Heart right ventricle (tissue), 16 donors: ENCODE results near the gene ARL15. TPM values are rescaled to one million over a fixed set of nuclear protein-coding genes. Genes with fewer than 3 reads are reported as not detected.

Experiments used
- ATAC-seq, 8 donors: fragments of 200-7000 bp; cut with Tn5 transposase; one replicate each; pipeline ENCODE4 v1.9.1; 2020; ENCODE audit warnings: mild to moderate bottlenecking in 8 of 8, moderate library complexity in 8 of 8, moderate number of reproducible peaks in 1 of 8
- DNase-seq, 2 donors: peaks; one replicate each; pipeline ENCODE4 v3.0.0-alpha.2; 2020
- H3K27ac ChIP-seq, 10 donors: fragments of 200-600 bp; sonication (generic) in 2 of 10; one replicate each; pipeline versions ENCODE4 v1.5.0 to v1.8.0; 2020 to 2022; ENCODE audit warnings: mild to moderate bottlenecking in 3 of 10
- H3K27me3 ChIP-seq, 7 donors: fragments of 200-600 bp; one replicate each; pipeline ENCODE4 v1.8.0; 2021 to 2022; ENCODE audit warnings: mild to moderate bottlenecking in 2 of 7
- H3K36me3 ChIP-seq, 9 donors: fragments of 200-600 bp; sonication (generic) in 1 of 9; one replicate each; pipeline versions ENCODE4 v1.5.0 to v1.8.0; 2020 to 2022; ENCODE audit warnings: mild to moderate bottlenecking in 2 of 9
- H3K4me1 ChIP-seq, 9 donors: fragments of 200-600 bp; sonication (generic) in 1 of 9; one replicate each; pipeline versions ENCODE4 v1.5.0 to v1.8.0; 2020 to 2022; ENCODE audit warnings: mild to moderate bottlenecking in 4 of 9
- H3K4me3 ChIP-seq, 10 donors: fragments of 200-600 bp; sonication (generic) in 2 of 10; one replicate each; pipeline versions ENCODE4 v1.5.0 to v1.8.0; 2020 to 2022; ENCODE audit warnings: mild to moderate bottlenecking in 7 of 10, moderate library complexity in 2 of 10
- H3K9me3 ChIP-seq, 11 donors: fragments of 200-600 bp in 10 of 11; sonication (generic) in 2 of 11; one replicate each; pipeline versions ENCODE4 v1.5.0 to v1.8.0; 2013 to 2022; ENCODE audit warnings: mild to moderate bottlenecking in 2 of 11, control low read depth in 1 of 11, moderate library complexity in 1 of 11
- whole genome bisulfite sequencing, 2 donors: extraction: QIAGEN DNeasy Blood & Tissue Kit; methylation state at CpG; one replicate each; pipeline ENCODE4 v1.1.7; 2013; ENCODE audit warnings: inconsistent platforms in 1 of 2; 5-methylcytosine and 5-hydroxymethylcytosine counted together
- intact Hi-C, 10 donors: fragments of 100-400 bp; cut with DNase I; formaldehyde crosslinking; loops; one replicate each; pipeline versions ENCODE4 v1.11.1 to v1.14.2; 2022
- polyA plus RNA-seq, 2 donors: library from polyadenylated mRNA; stranded (reverse); fragments of 200-250 nt; gene quantifications; one replicate each; pipeline ENCODE4 v1.2.3, GENCODE V29; 2013
- total RNA-seq, 10 donors: library from RNA; stranded (reverse); fragmentation: NEBNext Ultra II Directional in 3 of 10; extraction: Animal tissue kit (Norgen Biotek cat#: 25700) in 3 of 10; gene quantifications; one replicate each; pipeline versions ENCODE4 v1.2.1 to v1.2.4, GENCODE V29; 2021 to 2023
- TF ChIP-seq, protein P1 (sequence below), 9 donors: fragments of 200-600 bp; sonication (generic) in 2 of 9; IDR thresholded peaks; one replicate each; pipeline versions ENCODE4 v1.5.0 to v1.8.0; 2021 to 2022; ENCODE audit warnings: antibody characterized with exemption in 9 of 9, mild to moderate bottlenecking in 5 of 9, moderate library complexity in 1 of 9
- donor health status: Arrhythmogenic right ventricular cardiomyopathy.
- donor health status: ischemic (EF 13 %, LVEDD 7.1; RV severe dilation, severe dysfunction).
- donor health status: healthy with polysubstance abuse.
- donor health status: DM: no; HTN: yes; CAD: no.
- donor health status: DM: no; HTN: no; CAD: no.
- donor health status: ischemic (EF 25% LVEDD 6.9; RV normal size, moderate dysfunction).
- donor health status: ischemic (EF 25% LVEDD 5.7; RV mildly dilated, moderate dysfunction).
- donor health status: healthy.
- donor health status: DM: yes; HTN: yes; CAD: no.
- donor health status: Ischemic cardiomyopathy.
- donor health status: ischemic (EF 35%, LVEDD 5.7; RV mildly dilated, moderate dysfunction).
- donor health status: nonischemic (EF 11% LVEDD 7.7; RV severe dilation, severe dysfunction).
- donor health status: DM: yes; HTN: yes; CAD: no.
- donor health status: PGD.
- donor health status: ischemic (EF 29% LVEDD 5.4; RV normal size, mild dysfunction).
- donor health status: nonischemic (EF 23%, LVEDD 6.1; RV moderate dilation, normal function).

The ARL15 gene
- total and polyA plus RNA-seq, 12 donors: 7.8 to 31.8 (median 26.9) TPM

- ATAC-seq: peak in 4 of 8 donors; percentile 17 to 52 (median 48)
- 90 to 92% methylated on average over 5 of the region's 5 CpGs for WGBS, 2 donors
- H3K9me3 ChIP-seq: no peaks in the 10 kb centered on the region
- no peaks in the 10 kb centered on the region for H3K27me3 ChIP-seq
- intact Hi-C loops: loop anchor here in 1 of 10 donors (5.0 kb wide), 1 partner anchor 40 kb away; no protein-coding TSS in a partner anchor
- TF ChIP-seq, protein P1, sequence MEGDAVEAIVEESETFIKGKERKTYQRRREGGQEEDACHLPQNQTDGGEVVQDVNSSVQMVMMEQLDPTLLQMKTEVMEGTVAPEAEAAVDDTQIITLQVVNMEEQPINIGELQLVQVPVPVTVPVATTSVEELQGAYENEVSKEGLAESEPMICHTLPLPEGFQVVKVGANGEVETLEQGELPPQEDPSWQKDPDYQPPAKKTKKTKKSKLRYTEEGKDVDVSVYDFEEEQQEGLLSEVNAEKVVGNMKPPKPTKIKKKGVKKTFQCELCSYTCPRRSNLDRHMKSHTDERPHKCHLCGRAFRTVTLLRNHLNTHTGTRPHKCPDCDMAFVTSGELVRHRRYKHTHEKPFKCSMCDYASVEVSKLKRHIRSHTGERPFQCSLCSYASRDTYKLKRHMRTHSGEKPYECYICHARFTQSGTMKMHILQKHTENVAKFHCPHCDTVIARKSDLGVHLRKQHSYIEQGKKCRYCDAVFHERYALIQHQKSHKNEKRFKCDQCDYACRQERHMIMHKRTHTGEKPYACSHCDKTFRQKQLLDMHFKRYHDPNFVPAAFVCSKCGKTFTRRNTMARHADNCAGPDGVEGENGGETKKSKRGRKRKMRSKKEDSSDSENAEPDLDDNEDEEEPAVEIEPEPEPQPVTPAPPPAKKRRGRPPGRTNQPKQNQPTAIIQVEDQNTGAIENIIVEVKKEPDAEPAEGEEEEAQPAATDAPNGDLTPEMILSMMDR (IDR thresholded peaks at IDR 0.05): no peak
- peaks cover 0 to 82% (median 28%) of the 10 kb centered on the region in 9 donors for H3K4me1 ChIP-seq
- H3K36me3 ChIP-seq: no peaks in the 10 kb centered on the region
- H3K27ac ChIP-seq: peak overlapping the region in 1 of 10 donors; percentile 30
- H3K4me3 ChIP-seq: no peak overlapping the region
- DNase-seq: no peak
These were observed 8.1 kb downstream of the ARL15 start for GRCh38 chr5:54302267-54302687.

- intact Hi-C loops: loop anchor here in 1 of 10 donors (5.0 kb wide), 1 partner anchor 40 kb away; no protein-coding TSS in a partner anchor
- H3K9me3 ChIP-seq: no peaks in the 10 kb centered on the region
- ATAC-seq (no peak), DNase-seq (no peak)
- WGBS, 2 donors: 82 to 88% methylated on average over 1 of the region's 1 CpG
- H3K4me3 ChIP-seq: no peak overlapping the region
- H3K4me1 ChIP-seq: peaks cover 0 to 82% (median 32%) of the 10 kb centered on the region in 9 donors
- H3K27me3 ChIP-seq: no peaks in the 10 kb centered on the region
- TF ChIP-seq, protein P1 (IDR thresholded peaks at IDR 0.05): no peak
- peak overlapping the region in 2 of 10 donors; percentile 15 to 30 for H3K27ac ChIP-seq
- H3K36me3 ChIP-seq: no peaks in the 10 kb centered on the region
These were observed 8.5 kb downstream of the ARL15 start for GRCh38 chr5:54301849-54302248.

GRCh38 chr5:54301220-54301619 lies 9.2 kb downstream of the ARL15 start:
- WGBS, 2 donors: 65 to 76% methylated on average over 2 of the region's 2 CpGs
- Histone ChIP-seq H3K27ac (peak overlapping the region in 1 of 10 donors; percentile 15), H3K36me3 (no peaks in the 10 kb centered on the region), H3K9me3 (no peaks in the 10 kb centered on the region), H3K4me3 (no peak overlapping the region), H3K4me1 (peaks cover 3 to 88% (median 38%) of the 10 kb centered on the region in 9 donors), H3K27me3 (no peaks in the 10 kb centered on the region)
- intact Hi-C loops: loop anchor here in 1 of 10 donors (5.0 kb wide), 1 partner anchor 39 kb away; no protein-coding TSS in a partner anchor
- TF ChIP-seq, protein P1 (IDR thresholded peaks at IDR 0.05): no peak
- DNase-seq (no peak), ATAC-seq (no peak)

DNA sequence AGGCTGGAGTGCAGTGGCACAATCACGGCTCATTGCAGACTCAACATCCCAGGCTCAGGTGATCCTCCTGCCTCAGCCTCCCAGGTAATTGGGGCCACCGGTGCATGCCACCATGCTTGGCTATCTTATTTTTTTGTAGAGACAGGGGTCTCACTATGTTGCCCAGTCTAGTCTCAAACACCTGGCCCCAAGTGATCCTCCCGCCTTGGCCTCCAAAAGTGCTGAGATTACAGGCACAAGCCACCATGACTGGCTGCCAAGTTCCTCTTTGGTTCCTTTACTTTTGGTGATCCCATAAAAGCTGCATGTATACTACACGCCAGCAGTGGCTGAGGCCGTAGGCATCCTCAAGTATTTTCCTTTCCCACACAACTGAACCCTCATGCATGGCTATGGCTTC lies 11.4 kb downstream of the ARL15 start:
- Histone ChIP-seq H3K4me1 (peaks cover 3 to 98% (median 61%) of the 10 kb centered on the region in 9 donors), H3K27ac (no peak overlapping the region), H3K9me3 (no peaks in the 10 kb centered on the region), H3K27me3 (no peaks in the 10 kb centered on the region), H3K4me3 (no peak overlapping the region), H3K36me3 (no peaks in the 10 kb centered on the region)
- no peak for ATAC-seq
- 96 to 99% methylated on average over 5 of the region's 5 CpGs for WGBS, 2 donors
- intact Hi-C loops: no loop called here
- TF ChIP-seq, protein P1 (IDR thresholded peaks at IDR 0.05): no peak
- DNase-seq: no peak
